ENCODE measurements around the gene PIK3AP1. TPM values are rescaled to one million over a fixed set of nuclear protein-coding genes. Genes with fewer than 3 reads are reported as not detected.

The PIK3AP1 gene
- total RNA-seq, 1 donor = 49.0 TPM

DNA sequence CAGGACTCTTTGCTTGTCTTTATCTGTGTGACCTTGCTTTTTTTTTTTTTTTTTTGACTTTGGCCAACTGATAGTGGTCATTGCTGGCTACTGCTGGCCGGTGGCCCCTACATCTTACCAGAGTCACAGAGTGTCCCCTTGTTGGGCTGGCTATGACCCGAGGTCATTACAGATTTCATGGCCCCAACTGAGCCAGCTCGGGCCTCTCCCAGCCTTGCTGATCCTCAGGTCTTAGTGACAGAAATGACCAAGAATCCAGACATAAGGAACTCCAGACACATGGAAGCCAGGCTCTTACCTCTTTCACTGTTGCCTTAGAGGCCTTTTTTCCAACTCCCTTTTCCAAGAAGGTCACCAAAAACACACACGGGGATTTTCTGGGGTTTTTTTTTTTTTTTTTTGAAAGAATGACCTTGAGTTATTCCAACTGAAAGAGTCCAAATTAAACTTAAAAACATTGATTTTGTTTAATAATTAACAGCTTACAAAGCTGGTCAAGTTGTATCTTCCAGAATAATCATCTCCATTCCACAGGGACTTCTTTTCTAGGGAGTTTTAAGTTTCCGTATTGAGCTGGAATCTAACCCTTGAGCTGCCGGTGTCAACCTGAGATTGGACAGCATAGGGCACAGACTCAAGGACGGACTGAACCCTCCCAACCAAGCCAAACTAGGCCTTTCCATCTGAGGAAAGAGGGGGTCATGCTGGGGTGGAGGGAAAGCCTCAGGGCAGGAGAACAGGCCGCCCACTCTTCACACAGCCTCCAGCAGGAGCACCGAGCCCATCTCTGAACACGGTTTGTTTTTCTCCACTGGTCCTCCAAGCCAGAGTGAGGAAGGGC is 43.8 kb downstream of the PIK3AP1 start:
- H3K4me3 ChIP-seq (ENCODE audit: low read length) = no peak overlapping the region
- no peaks in the 10 kb centered on the region for H3K27me3 ChIP-seq (ENCODE audit: insufficient read depth, low read length)
- H3K9me3 ChIP-seq (ENCODE audit: low read depth, low read length) = no peaks in the 10 kb centered on the region
- H3K4me1 ChIP-seq (ENCODE audit: insufficient read depth, low read length) = peaks cover 85% of the 10 kb centered on the region

- Histone ChIP-seq H3K4me1 (ENCODE audit: insufficient read depth, low read length) (peaks cover 85% of the 10 kb centered on the region), H3K27me3 (ENCODE audit: insufficient read depth, low read length) (no peaks in the 10 kb centered on the region), H3K4me3 (ENCODE audit: low read length) (no peak overlapping the region), H3K9me3 (ENCODE audit: low read depth, low read length) (no peaks in the 10 kb centered on the region)
Measured at GRCh38 chr10:96675846-96676245, 44.5 kb downstream of the PIK3AP1 start.

DNA sequence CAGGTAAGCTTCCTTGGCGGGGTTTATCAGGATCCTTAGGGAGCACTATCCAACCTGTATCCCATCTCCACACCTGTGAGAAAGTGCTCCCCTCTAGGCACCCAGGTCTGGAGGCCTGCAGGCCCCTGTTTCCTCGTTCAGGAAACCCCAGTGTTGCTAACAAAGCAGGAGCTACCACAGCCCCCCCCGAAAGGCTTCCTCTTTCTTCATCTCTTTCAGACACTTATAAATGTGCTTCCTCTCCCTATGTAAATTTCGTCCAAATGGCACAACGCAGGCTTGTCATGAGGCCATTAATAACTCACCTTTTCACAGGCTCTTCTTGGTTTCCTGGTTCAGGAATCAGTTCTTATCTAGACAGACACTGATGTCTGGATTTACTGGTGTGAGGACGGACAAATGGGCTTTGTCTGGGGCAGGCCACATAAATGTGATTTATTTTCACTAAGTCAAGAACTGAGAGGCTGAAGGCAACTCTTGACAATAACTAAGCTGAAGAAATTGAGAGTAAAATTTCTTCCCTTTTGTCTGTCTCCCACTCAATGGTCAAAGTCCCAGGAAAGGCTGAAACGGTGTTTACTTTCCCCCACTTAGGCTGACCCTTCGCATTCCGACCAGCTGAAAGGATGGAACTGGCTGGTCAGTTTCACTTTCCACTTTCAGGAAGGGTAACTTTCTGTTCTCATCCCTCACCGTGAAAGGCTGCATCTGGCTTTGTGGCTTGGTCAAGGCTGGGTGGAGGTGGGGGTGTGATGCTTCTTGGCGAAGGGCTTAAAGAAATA is 46.8 kb downstream of the PIK3AP1 start:
- H3K4me3 ChIP-seq (ENCODE audit: low read length) = peak overlapping the region; percentile 9
- H3K4me1 ChIP-seq (ENCODE audit: insufficient read depth, low read length) = peaks cover 98% of the 10 kb centered on the region
- no peaks in the 10 kb centered on the region for H3K9me3 ChIP-seq (ENCODE audit: low read depth, low read length)
- no peaks in the 10 kb centered on the region for H3K27me3 ChIP-seq (ENCODE audit: insufficient read depth, low read length)

- H3K4me1 ChIP-seq (ENCODE audit: insufficient read depth, low read length) = peaks cover 90% of the 10 kb centered on the region
- no peaks in the 10 kb centered on the region for H3K27me3 ChIP-seq (ENCODE audit: insufficient read depth, low read length)
- H3K4me3 ChIP-seq (ENCODE audit: low read length) = peak overlapping the region; percentile 6
- no peaks in the 10 kb centered on the region for H3K9me3 ChIP-seq (ENCODE audit: low read depth, low read length)
Measured at GRCh38 chr10:96672481-96673175, 47.7 kb downstream of the PIK3AP1 start.

DNA sequence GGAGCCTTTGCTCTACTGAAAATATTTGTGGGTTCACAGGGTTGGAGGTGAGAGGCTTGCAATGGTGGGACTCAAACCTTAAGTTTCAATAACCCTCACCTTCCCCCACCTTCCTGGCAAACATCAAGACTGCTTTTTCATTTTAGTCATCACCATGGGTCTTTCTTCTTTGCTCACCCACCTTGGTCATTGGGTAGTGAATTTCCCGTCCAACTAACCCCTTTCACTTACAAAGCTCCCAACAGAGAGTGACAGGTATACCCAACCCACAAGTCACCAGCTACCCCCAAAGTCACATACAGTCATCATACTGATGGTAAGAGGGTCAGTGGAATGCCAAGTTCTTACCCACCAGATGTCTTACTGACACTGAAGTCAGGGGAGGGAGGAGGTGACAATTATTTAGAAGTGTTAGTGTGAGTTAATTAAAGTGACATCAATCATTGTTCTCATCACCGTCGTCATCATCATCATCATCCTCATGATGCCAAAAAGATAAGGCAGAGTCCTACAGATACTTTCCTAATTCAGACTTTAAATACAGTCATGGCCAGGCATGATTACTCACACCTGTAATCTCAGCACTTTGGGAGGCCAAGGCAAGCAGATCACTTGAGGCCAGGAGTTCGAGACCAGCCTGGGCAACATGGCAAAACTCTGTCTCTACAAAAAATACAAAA is 49.0 kb downstream of the PIK3AP1 start:
- H3K4me3 ChIP-seq (ENCODE audit: low read length) = no peak overlapping the region
- no peaks in the 10 kb centered on the region for H3K27me3 ChIP-seq (ENCODE audit: insufficient read depth, low read length)
- H3K4me1 ChIP-seq (ENCODE audit: insufficient read depth, low read length) = peaks cover 87% of the 10 kb centered on the region
- H3K9me3 ChIP-seq (ENCODE audit: low read depth, low read length) = no peaks in the 10 kb centered on the region

GRCh38 chr10:96670786-96671185 is 49.5 kb downstream of the PIK3AP1 start:
- no peaks in the 10 kb centered on the region for H3K27me3 ChIP-seq (ENCODE audit: insufficient read depth, low read length)
- H3K4me3 ChIP-seq (ENCODE audit: low read length) = no peak overlapping the region
- H3K4me1 ChIP-seq (ENCODE audit: insufficient read depth, low read length) = peaks cover 82% of the 10 kb centered on the region
- H3K9me3 ChIP-seq (ENCODE audit: low read depth, low read length) = no peaks in the 10 kb centered on the region

DNA sequence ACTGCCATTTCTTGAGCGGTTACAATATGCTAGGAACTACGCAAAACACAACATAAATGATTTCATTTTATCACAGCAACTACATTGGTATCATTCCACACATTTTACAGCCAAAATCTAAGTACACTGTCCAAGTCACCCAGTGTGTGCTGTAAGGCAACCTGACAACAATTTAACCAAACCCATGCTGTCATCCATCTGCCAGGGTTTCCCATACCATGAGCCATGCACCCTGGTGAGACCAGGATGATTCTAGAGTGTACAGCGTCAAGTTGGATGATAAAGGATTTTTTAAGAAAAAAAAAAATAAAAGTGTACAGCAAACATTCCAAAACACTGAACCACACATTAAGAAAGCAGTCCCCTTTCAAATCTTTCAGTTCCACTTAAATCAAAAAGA is 52.9 kb downstream of the PIK3AP1 start:
- peaks cover 69% of the 10 kb centered on the region for H3K4me1 ChIP-seq (ENCODE audit: insufficient read depth, low read length)
- H3K27me3 ChIP-seq (ENCODE audit: insufficient read depth, low read length) = no peaks in the 10 kb centered on the region
- no peak overlapping the region for H3K4me3 ChIP-seq (ENCODE audit: low read length)
- H3K9me3 ChIP-seq (ENCODE audit: low read depth, low read length) = no peaks in the 10 kb centered on the region

GRCh38 chr10:96666741-96667140 is 53.6 kb downstream of the PIK3AP1 start:
- Histone ChIP-seq H3K4me3 (ENCODE audit: low read length) (no peak overlapping the region), H3K9me3 (ENCODE audit: low read depth, low read length) (no peaks in the 10 kb centered on the region), H3K27me3 (ENCODE audit: insufficient read depth, low read length) (no peaks in the 10 kb centered on the region), H3K4me1 (ENCODE audit: insufficient read depth, low read length) (peaks cover 63% of the 10 kb centered on the region)

- peaks cover 62% of the 10 kb centered on the region for H3K4me1 ChIP-seq (ENCODE audit: insufficient read depth, low read length)
- no peaks in the 10 kb centered on the region for H3K9me3 ChIP-seq (ENCODE audit: low read depth, low read length)
Measured at GRCh38 chr10:96665306-96665705, 55.0 kb downstream of the PIK3AP1 start.

DNA sequence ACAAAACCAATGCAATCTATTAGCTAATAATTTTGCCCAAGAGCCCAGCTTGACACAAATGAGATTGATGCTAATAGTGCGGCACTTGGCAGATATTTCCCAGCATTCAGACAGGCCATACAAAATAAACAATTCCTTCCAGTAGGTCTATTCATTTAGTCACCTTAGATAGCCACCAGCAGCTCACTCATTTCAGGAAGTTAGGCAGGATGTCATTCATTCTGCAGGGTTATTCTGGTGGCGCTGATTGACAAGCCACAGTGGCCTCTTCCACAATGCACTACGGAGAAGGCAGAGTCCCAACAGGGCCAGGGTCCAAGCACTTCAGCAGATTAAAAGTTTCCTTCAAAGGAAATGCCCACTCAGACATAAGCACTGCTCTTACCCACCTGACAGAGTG is 55.8 kb downstream of the PIK3AP1 start:
- Histone ChIP-seq H3K4me1 (ENCODE audit: insufficient read depth, low read length) (peaks cover 60% of the 10 kb centered on the region), H3K27me3 (ENCODE audit: insufficient read depth, low read length) (no peaks in the 10 kb centered on the region), H3K9me3 (ENCODE audit: low read depth, low read length) (no peaks in the 10 kb centered on the region), H3K4me3 (ENCODE audit: low read length) (no peak overlapping the region)

More at GRCh38 chr10:96665306-96665705, 55.0 kb downstream of the PIK3AP1 start:
- Histone ChIP-seq H3K4me3 (ENCODE audit: low read length) (no peak overlapping the region), H3K27me3 (ENCODE audit: insufficient read depth, low read length) (no peaks in the 10 kb centered on the region)

DNA sequence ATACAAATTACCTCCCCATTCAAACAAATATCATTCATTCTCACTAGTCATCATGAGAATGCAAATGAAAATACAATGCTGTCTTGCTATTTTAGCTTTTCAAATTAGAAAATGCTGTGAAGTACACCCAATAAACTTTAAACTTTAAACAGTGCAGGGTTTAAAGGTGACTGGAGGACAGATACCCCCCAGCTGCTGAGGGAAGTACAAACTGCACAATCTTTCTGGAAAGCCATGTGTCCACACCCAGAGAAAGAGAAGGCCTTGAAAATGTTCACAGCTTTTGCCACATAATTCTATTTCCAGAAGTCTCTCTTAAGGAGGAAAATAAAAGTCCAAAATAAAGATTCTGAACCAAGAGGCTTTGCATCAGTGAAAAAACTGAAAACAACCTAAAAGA is 56.5 kb downstream of the PIK3AP1 start:
- H3K4me1 ChIP-seq (ENCODE audit: insufficient read depth, low read length) = peaks cover 60% of the 10 kb centered on the region

GRCh38 chr10:96661632-96662031 is 58.7 kb downstream of the PIK3AP1 start:
- Histone ChIP-seq H3K9me3 (ENCODE audit: low read depth, low read length) (no peaks in the 10 kb centered on the region), H3K4me3 (ENCODE audit: low read length) (no peak overlapping the region), H3K4me1 (ENCODE audit: insufficient read depth, low read length) (peaks cover 70% of the 10 kb centered on the region), H3K27me3 (ENCODE audit: insufficient read depth, low read length) (no peaks in the 10 kb centered on the region)

More for the DNA sequence above, 56.5 kb downstream of the PIK3AP1 start:
- H3K4me3 ChIP-seq (ENCODE audit: low read length) = no peak overlapping the region
- H3K27me3 ChIP-seq (ENCODE audit: insufficient read depth, low read length) = no peaks in the 10 kb centered on the region
- no peaks in the 10 kb centered on the region for H3K9me3 ChIP-seq (ENCODE audit: low read depth, low read length)

DNA sequence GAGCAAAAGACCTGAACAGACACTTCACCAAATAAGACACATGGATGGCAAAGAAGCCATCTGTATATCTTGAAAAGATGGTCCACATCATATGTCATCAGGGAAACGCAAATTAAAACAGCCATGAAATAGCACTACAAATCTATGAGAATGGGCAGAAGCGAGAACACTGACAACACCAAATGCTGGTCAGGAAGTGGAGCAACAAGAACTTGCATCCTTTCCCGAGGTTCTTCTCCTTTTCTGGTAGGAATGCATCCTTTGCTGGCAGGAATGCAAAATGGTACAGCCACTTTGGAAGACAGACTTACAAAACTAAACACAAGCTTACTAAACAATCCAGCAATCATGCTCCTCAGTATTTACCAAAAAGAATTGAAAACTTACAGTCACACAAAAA is 60.0 kb downstream of the PIK3AP1 start:
- Histone ChIP-seq H3K9me3 (ENCODE audit: low read depth, low read length) (no peaks in the 10 kb centered on the region), H3K4me3 (ENCODE audit: low read length) (no peak overlapping the region), H3K27me3 (ENCODE audit: insufficient read depth, low read length) (no peaks in the 10 kb centered on the region), H3K4me1 (ENCODE audit: insufficient read depth, low read length) (peaks cover 79% of the 10 kb centered on the region)

GRCh38 chr10:96658844-96659243 is 61.5 kb downstream of the PIK3AP1 start:
- no peak overlapping the region for H3K4me3 ChIP-seq (ENCODE audit: low read length)
- peaks cover 79% of the 10 kb centered on the region for H3K4me1 ChIP-seq (ENCODE audit: insufficient read depth, low read length)
- no peaks in the 10 kb centered on the region for H3K27me3 ChIP-seq (ENCODE audit: insufficient read depth, low read length)
- no peaks in the 10 kb centered on the region for H3K9me3 ChIP-seq (ENCODE audit: low read depth, low read length)

Measured in mononuclear cell (primary cell).